Type B pancreatic cell (in vitro differentiated cells): ENCODE measurements around the gene FBXO27. TPM values are rescaled to one million over a fixed set of nuclear protein-coding genes. Genes with fewer than 3 reads are reported as not detected.
A peak's percentile ranks its signal among the peaks of the same experiment; 100 is the strongest.

ENCODE experiments used
- DNase-seq: peaks from one replicate; pipeline ENCODE4 v3.0.0; 2021; ENCODE audit warnings: mixed read lengths; ENCODE audit not compliant: unreplicated experiment; ENCODE audit errors: extremely low spot score
- H3K27ac Mint-ChIP-seq: 2 replicates; pipeline ENCODE4 v1.8.0; 2021; ENCODE audit warnings: mild to moderate bottlenecking, mixed read lengths
- H3K27me3 Mint-ChIP-seq: 2 replicates; pipeline ENCODE4 v1.8.0; 2021; ENCODE audit warnings: mixed read lengths
- H3K36me3 Mint-ChIP-seq: 2 replicates; pipeline ENCODE4 v1.8.0; 2021; ENCODE audit warnings: mixed read lengths
- H3K4me1 Mint-ChIP-seq: one replicate; pipeline ENCODE4 v1.8.0; 2021; ENCODE audit warnings: mixed read lengths; ENCODE audit not compliant: unreplicated experiment
- H3K4me3 Mint-ChIP-seq: 2 replicates; pipeline ENCODE4 v1.8.0; 2021; ENCODE audit warnings: mild to moderate bottlenecking, mixed read lengths
- H3K9me3 Mint-ChIP-seq: 2 replicates; pipeline ENCODE4 v1.8.0; 2021; ENCODE audit warnings: mixed read lengths
- CTCF ChIP-seq: fragments of 200-600 bp; sonication (generic); conservative IDR thresholded peaks from 2 replicates; pipeline ENCODE4 v1.5.0; 2021; ENCODE audit warnings: antibody characterized with exemption, mild to moderate bottlenecking
- total RNA-seq: library from RNA; stranded (reverse); gene quantifications from 2 replicates; pipeline ENCODE4 v1.2.1, GENCODE V29; 2021; ENCODE audit warnings: low replicate concordance

The FBXO27 gene
- total RNA-seq, 1 donor from 2014 or later = 8.2 TPM

GRCh38 chr19:39060171-39060570, 27.8 kb upstream of the FBXO27 start:
- Mint-ChIP-seq H3K4me3 (no peak overlapping the region), H3K27ac (no peak overlapping the region), H3K27me3 (no peaks in the 10 kb centered on the region), H3K4me1 (no peaks in the 10 kb centered on the region), H3K36me3 (no peaks in the 10 kb centered on the region), H3K9me3 (no peaks in the 10 kb centered on the region)
- no peak for DNase-seq
- no peak for TF ChIP-seq CTCF

DNA sequence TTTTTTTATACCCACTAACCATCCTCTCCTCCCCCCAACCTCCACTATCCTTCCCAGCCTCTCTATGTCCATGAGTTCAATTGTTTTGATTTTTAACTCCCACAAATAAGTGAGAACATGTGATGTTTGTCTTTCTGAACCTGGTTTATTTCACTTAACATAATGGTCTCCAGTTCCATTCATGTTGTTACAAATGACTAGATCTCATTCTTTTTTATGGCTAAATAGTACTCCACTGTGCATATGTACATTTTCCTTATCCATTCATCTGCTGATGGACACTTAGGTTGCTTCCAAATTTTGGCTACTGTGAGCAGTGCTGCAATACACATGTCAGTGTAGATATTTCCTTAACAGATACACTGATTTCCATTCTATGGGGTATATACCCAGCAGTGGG, 27.0 kb upstream of the FBXO27 start:
- no peak for DNase-seq
- Mint-ChIP-seq H3K4me3 (no peak overlapping the region), H3K36me3 (no peaks in the 10 kb centered on the region), H3K27ac (no peak overlapping the region), H3K27me3 (no peaks in the 10 kb centered on the region), H3K9me3 (no peaks in the 10 kb centered on the region), H3K4me1 (no peaks in the 10 kb centered on the region)
- no peak for TF ChIP-seq CTCF

- Mint-ChIP-seq H3K4me1 (no peaks in the 10 kb centered on the region), H3K4me3 (no peak overlapping the region), H3K9me3 (no peaks in the 10 kb centered on the region), H3K36me3 (no peaks in the 10 kb centered on the region), H3K27ac (no peak overlapping the region), H3K27me3 (no peaks in the 10 kb centered on the region)
- TF ChIP-seq CTCF = no peak
- DNase-seq = no peak
Measured at GRCh38 chr19:39057615-39058014, 25.3 kb upstream of the FBXO27 start.

- Mint-ChIP-seq H3K36me3 (no peaks in the 10 kb centered on the region), H3K27ac (peak overlapping the region; percentile 56), H3K4me3 (no peak overlapping the region), H3K27me3 (no peaks in the 10 kb centered on the region), H3K4me1 (no peaks in the 10 kb centered on the region), H3K9me3 (no peaks in the 10 kb centered on the region)
- DNase-seq = no peak
- no peak for TF ChIP-seq CTCF
Measured at GRCh38 chr19:39054091-39054470, 21.7 kb upstream of the FBXO27 start.

GRCh38 chr19:39053276-39054090, 21.1 kb upstream of the FBXO27 start:
- no peaks in the 10 kb centered on the region for H3K36me3 Mint-ChIP-seq
- no peak overlapping the region for H3K4me3 Mint-ChIP-seq
- peak overlapping the region; percentile 56 for H3K27ac Mint-ChIP-seq
- no peak for DNase-seq
- no peaks in the 10 kb centered on the region for H3K4me1 Mint-ChIP-seq
- no peaks in the 10 kb centered on the region for H3K27me3 Mint-ChIP-seq
- TF ChIP-seq CTCF = no peak
- no peaks in the 10 kb centered on the region for H3K9me3 Mint-ChIP-seq
